ENCODE measurements around the gene PTPRQ.
"Not testable (repeated sequence)": the region's sequence is repeated elsewhere in the genome, so short reads cannot be mapped to it uniquely, and the experiment has no call there.

The PTPRQ gene

GRCh38 chr12:80456513-80456912 is 12.5 kb downstream of the PTPRQ start:
- DNase-seq (ENCODE audit: low read depth) = no peak
- no peak for TF ChIP-seq CTCF (IDR thresholded peaks at IDR 0.05; ENCODE audit: low read depth, low read length)
- TF ChIP-seq POLR2A (IDR thresholded peaks at IDR 0.05; ENCODE audit: extremely low read depth, insufficient read length) = no peak
- TF ChIP-seq, protein P1, sequence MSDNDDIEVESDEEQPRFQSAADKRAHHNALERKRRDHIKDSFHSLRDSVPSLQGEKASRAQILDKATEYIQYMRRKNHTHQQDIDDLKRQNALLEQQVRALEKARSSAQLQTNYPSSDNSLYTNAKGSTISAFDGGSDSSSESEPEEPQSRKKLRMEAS (IDR thresholded peaks at IDR 0.05; ENCODE audit: low read depth, low read length) = no peak
- TF ChIP-seq MYC (IDR thresholded peaks at IDR 0.05; ENCODE audit: low read depth, low read length) = no peak
- no peak overlapping the region for H3K4me3 ChIP-seq (ENCODE audit: low read depth, low read length)

GRCh38 chr12:80460972-80461371 is 16.9 kb downstream of the PTPRQ start:
- no peak for DNase-seq (ENCODE audit: low read depth)
- TF ChIP-seq MYC (IDR thresholded peaks at IDR 0.05; ENCODE audit: low read depth, low read length) = no peak
- no peak for TF ChIP-seq POLR2A (IDR thresholded peaks at IDR 0.05; ENCODE audit: extremely low read depth, insufficient read length)
- TF ChIP-seq, protein P1 (IDR thresholded peaks at IDR 0.05; ENCODE audit: low read depth, low read length) = no peak
- no peak for TF ChIP-seq CTCF (IDR thresholded peaks at IDR 0.05; ENCODE audit: low read depth, low read length)
- no peak overlapping the region for H3K4me3 ChIP-seq (ENCODE audit: low read depth, low read length)

- not testable (repeated sequence) for DNase-seq (ENCODE audit: low read depth); H3K4me3 ChIP-seq (ENCODE audit: low read depth, low read length)
These were observed 17.8 kb downstream of the PTPRQ start for GRCh38 chr12:80461851-80462250.

DNA sequence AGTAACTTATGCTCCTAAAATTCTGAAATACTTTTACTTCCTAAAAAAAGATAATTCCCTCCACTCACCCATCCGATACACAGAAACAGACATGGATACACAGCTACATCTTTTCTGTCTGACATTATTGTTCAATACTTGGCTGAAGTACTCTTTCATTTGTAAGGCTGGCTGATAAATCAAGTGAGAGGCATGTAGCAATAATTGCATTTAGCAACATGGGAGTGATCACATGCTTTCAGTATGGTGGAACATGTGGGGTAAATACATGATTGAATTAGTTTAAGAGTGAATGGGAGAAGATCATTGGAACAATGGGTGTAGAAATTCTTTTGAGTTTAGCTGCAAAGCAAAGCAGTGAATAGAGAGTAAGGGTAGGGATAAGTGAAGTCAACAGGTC is 25.6 kb downstream of the PTPRQ start:
- TF ChIP-seq CTCF (IDR thresholded peaks at IDR 0.05; ENCODE audit: low read depth, low read length) (no peak), POLR2A (IDR thresholded peaks at IDR 0.05; ENCODE audit: extremely low read depth, insufficient read length) (no peak), MYC (IDR thresholded peaks at IDR 0.05; ENCODE audit: low read depth, low read length) (no peak)
- TF ChIP-seq, protein P1 (IDR thresholded peaks at IDR 0.05; ENCODE audit: low read depth, low read length) = no peak
- DNase-seq (ENCODE audit: low read depth) = no peak
- no peak overlapping the region for H3K4me3 ChIP-seq (ENCODE audit: low read depth, low read length)

- DNase-seq (ENCODE audit: low read depth) = no peak
These were observed 26.4 kb downstream of the PTPRQ start for GRCh38 chr12:80470403-80470802.

GRCh38 chr12:80472236-80472635 is 28.2 kb downstream of the PTPRQ start:
- H3K4me3 ChIP-seq (ENCODE audit: low read depth, low read length) = no peak overlapping the region
- TF ChIP-seq CTCF (IDR thresholded peaks at IDR 0.05; ENCODE audit: low read depth, low read length) (no peak), POLR2A (IDR thresholded peaks at IDR 0.05; ENCODE audit: extremely low read depth, insufficient read length) (no peak), MYC (IDR thresholded peaks at IDR 0.05; ENCODE audit: low read depth, low read length) (no peak)
- TF ChIP-seq, protein P1 (IDR thresholded peaks at IDR 0.05; ENCODE audit: low read depth, low read length) = no peak
- DNase-seq (ENCODE audit: low read depth) = no peak

More at GRCh38 chr12:80470403-80470802, 26.4 kb downstream of the PTPRQ start:
- no peak for TF ChIP-seq CTCF (IDR thresholded peaks at IDR 0.05; ENCODE audit: low read depth, low read length)
- TF ChIP-seq MYC (IDR thresholded peaks at IDR 0.05; ENCODE audit: low read depth, low read length) = no peak
- TF ChIP-seq, protein P1 (IDR thresholded peaks at IDR 0.05; ENCODE audit: low read depth, low read length) = no peak
- TF ChIP-seq POLR2A (IDR thresholded peaks at IDR 0.05; ENCODE audit: extremely low read depth, insufficient read length) = no peak
- H3K4me3 ChIP-seq (ENCODE audit: low read depth, low read length) = no peak overlapping the region
